NB4 (cell line): ENCODE results near the gene ARHGAP11A.

Experiments used
- MAX ChIP-seq: IDR thresholded peaks from 2 replicates; pipeline ENCODE4 v1.6.1; 2011; ENCODE audit warnings: low read depth, low read length
- MYC ChIP-seq: IDR thresholded peaks from 2 replicates; pipeline ENCODE4 v1.6.1; 2011; ENCODE audit warnings: low read depth, low read length
- POLR2A ChIP-seq: IDR thresholded peaks from 2 replicates; pipeline ENCODE4 v1.6.1; 2011; ENCODE audit warnings: mild to moderate bottlenecking; ENCODE audit not compliant: insufficient read length; ENCODE audit errors: extremely low read depth
- TF ChIP-seq, protein P1 (sequence below): IDR thresholded peaks from one replicate; pipeline ENCODE4 v1.5.1; 2012; ENCODE audit warnings: low read depth, low read length

GRCh38 chr15:32663671-32664070, 48.4 kb downstream of the ARHGAP11A start:
- TF ChIP-seq, protein P1, sequence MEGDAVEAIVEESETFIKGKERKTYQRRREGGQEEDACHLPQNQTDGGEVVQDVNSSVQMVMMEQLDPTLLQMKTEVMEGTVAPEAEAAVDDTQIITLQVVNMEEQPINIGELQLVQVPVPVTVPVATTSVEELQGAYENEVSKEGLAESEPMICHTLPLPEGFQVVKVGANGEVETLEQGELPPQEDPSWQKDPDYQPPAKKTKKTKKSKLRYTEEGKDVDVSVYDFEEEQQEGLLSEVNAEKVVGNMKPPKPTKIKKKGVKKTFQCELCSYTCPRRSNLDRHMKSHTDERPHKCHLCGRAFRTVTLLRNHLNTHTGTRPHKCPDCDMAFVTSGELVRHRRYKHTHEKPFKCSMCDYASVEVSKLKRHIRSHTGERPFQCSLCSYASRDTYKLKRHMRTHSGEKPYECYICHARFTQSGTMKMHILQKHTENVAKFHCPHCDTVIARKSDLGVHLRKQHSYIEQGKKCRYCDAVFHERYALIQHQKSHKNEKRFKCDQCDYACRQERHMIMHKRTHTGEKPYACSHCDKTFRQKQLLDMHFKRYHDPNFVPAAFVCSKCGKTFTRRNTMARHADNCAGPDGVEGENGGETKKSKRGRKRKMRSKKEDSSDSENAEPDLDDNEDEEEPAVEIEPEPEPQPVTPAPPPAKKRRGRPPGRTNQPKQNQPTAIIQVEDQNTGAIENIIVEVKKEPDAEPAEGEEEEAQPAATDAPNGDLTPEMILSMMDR, result no peak
- no peak for TF ChIP-seq POLR2A
- TF ChIP-seq MYC, result no peak
- no peak for TF ChIP-seq MAX
